Ovary (tissue), 3 donors: Measurements from ENCODE around the gene TEAD3.

ENCODE experiments used
- POLR2A ChIP-seq: fragments of 450-650 bp; IDR thresholded peaks from one replicate; pipeline ENCODE4 v1.6.1; 2017; ENCODE audit warnings: antibody characterized with exemption, mild to moderate bottlenecking, moderate library complexity
- TF ChIP-seq, protein P1 (sequence below), 3 donors: fragments of 450-650 bp in 2 of 3; fragments of 200-600 bp in 1 of 3; IDR thresholded peaks; one replicate each; pipeline versions ENCODE4 v1.5.1 to v1.8.0; 2016 to 2022; ENCODE audit warnings: antibody characterized with exemption in 3 of 3, mild to moderate bottlenecking in 1 of 3
- donor health status: DM: no; HTN: no; CAD: no.

DNA sequence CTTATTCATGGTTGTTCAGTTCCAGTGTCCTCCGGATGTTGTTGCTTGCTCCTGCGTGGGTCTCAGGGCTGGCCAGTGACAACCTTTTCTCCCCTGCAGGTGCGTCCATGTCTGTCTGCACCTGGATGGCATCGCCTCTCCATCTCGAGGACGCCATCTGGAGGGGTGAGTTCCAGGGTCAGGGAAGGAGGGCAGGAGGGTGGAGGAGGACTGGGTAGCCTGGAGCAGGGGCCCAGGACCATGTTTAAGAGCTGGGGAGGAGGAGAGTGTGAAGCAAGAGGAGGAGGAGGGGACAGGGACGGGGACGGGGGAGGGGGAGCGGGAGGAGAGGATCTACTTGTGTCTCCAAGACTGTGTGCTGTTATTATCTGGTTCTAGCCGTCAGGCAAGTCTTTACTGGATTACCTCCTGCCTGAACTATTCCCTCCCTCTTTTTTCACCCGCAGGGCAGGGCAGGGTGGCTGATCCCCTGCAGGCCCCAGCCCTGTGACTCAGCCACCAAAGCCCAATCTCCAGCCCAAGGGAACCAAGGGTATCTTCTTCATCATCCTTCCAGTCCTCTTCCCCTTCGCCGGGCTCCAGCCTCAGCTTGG, 48.0 kb upstream of the TEAD3 start:
- TF ChIP-seq, protein P1, sequence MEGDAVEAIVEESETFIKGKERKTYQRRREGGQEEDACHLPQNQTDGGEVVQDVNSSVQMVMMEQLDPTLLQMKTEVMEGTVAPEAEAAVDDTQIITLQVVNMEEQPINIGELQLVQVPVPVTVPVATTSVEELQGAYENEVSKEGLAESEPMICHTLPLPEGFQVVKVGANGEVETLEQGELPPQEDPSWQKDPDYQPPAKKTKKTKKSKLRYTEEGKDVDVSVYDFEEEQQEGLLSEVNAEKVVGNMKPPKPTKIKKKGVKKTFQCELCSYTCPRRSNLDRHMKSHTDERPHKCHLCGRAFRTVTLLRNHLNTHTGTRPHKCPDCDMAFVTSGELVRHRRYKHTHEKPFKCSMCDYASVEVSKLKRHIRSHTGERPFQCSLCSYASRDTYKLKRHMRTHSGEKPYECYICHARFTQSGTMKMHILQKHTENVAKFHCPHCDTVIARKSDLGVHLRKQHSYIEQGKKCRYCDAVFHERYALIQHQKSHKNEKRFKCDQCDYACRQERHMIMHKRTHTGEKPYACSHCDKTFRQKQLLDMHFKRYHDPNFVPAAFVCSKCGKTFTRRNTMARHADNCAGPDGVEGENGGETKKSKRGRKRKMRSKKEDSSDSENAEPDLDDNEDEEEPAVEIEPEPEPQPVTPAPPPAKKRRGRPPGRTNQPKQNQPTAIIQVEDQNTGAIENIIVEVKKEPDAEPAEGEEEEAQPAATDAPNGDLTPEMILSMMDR (IDR thresholded peaks at IDR 0.05) = no peak
- no peak for TF ChIP-seq POLR2A
